Measurements from ENCODE around the gene JMJD8.
A peak's percentile ranks its signal among the peaks of the same experiment; 100 is the strongest.

The JMJD8 gene

DNA sequence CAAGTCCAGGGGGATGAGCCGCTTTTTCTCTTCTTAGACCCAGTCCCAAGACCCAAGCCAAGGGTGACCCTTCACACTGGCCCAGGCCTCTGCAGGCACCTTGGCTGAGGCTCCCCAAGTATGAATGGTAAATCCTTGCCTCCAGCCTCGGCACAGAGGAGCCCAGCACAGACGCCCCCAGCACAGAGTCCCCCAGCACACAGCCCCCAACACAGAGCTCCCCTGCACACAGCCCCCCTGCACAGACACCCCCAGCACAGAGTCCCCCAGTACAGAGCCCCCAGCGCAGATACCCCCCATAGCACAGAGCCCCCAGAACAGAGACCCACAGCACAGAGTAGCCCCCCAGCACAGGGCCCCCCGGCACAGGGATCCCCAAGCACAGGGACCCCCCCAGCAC lies 43.5 kb downstream of the JMJD8 start:
- H2AFZ ChIP-seq (ENCODE audit: low read length), result no peak overlapping the region
- H3K4me3 ChIP-seq (ENCODE audit: low read length), result 0 out of 2 replicates have a peak overlapping the region, but pooled peaks have one; percentile 96
- DNase-seq, result no peak
- H3K79me2 ChIP-seq (ENCODE audit: low read length), result peaks cover 48% of the 10 kb centered on the region
- peaks cover 17% of the 10 kb centered on the region for H3F3A ChIP-seq (ENCODE audit: insufficient read depth, low read length)
- H3K4me2 ChIP-seq (ENCODE audit: low read depth, low read length), result peak overlapping the region; percentile 75; the same call in 1 of the 2 replicates
- H3K9me2 ChIP-seq (replicated peaks; ENCODE audit: insufficient read depth, low read length), result no peaks in the 10 kb centered on the region
- TF ChIP-seq EZH2 (optimal IDR thresholded peaks at IDR 0.05; ENCODE audit: low read depth, low read length), result no peak
- TF ChIP-seq EZH2phosphoT487 (IDR thresholded peaks at IDR 0.05; ENCODE audit: low read length), result no peak
- TF ChIP-seq, protein P1, sequence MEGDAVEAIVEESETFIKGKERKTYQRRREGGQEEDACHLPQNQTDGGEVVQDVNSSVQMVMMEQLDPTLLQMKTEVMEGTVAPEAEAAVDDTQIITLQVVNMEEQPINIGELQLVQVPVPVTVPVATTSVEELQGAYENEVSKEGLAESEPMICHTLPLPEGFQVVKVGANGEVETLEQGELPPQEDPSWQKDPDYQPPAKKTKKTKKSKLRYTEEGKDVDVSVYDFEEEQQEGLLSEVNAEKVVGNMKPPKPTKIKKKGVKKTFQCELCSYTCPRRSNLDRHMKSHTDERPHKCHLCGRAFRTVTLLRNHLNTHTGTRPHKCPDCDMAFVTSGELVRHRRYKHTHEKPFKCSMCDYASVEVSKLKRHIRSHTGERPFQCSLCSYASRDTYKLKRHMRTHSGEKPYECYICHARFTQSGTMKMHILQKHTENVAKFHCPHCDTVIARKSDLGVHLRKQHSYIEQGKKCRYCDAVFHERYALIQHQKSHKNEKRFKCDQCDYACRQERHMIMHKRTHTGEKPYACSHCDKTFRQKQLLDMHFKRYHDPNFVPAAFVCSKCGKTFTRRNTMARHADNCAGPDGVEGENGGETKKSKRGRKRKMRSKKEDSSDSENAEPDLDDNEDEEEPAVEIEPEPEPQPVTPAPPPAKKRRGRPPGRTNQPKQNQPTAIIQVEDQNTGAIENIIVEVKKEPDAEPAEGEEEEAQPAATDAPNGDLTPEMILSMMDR (IDR thresholded peaks at IDR 0.05; ENCODE audit: low read length), result no peak
- H4K20me1 ChIP-seq (ENCODE audit: insufficient read depth, low read length), result no peaks in the 10 kb centered on the region
- H3K36me3 ChIP-seq (replicated peaks; ENCODE audit: insufficient read depth, low read length), result no peaks in the 10 kb centered on the region
- 0 out of 2 replicates have a peak, but pooled peaks cover 11% of the 10 kb centered on the region for H3K4me1 ChIP-seq (ENCODE audit: low read length)
- H3K9me3 ChIP-seq (replicated peaks; ENCODE audit: insufficient read depth, low read length), result no peaks in the 10 kb centered on the region
- peak overlapping the region; percentile 95 for H3K9ac ChIP-seq (ENCODE audit: low read length)
- H3K27ac ChIP-seq (ENCODE audit: low read length), result no peak overlapping the region
- H3K27me3 ChIP-seq (replicated peaks; ENCODE audit: insufficient read depth, low read length), result no peaks in the 10 kb centered on the region

DNA sequence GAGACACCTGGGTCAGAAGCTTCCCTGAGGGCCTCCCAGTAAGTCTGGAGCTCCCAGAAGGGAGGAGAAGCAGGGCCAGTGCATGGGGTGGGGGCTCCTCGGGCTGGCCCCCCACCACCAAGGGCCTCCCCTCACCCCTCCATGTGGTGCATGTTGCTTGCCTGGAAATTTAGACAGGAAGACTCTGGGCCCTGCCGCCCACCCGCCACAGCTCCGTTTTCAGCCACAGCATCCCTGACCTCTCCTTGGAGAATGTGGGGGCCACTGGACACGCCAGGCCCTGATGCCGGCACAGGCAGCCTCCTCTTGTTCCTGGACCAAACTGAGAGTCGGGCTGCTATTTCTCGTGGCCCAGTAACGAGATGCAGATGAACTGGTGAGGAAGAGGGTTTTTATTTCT lies 45.3 kb downstream of the JMJD8 start:
- Histone ChIP-seq H2AFZ (ENCODE audit: low read length) (no peak overlapping the region), H3K4me2 (ENCODE audit: low read depth, low read length) (no peak overlapping the region), H3K79me2 (ENCODE audit: low read length) (peaks cover 43% of the 10 kb centered on the region), H3K9me3 (replicated peaks; ENCODE audit: insufficient read depth, low read length) (no peaks in the 10 kb centered on the region), H4K20me1 (ENCODE audit: insufficient read depth, low read length) (no peaks in the 10 kb centered on the region), H3K9me2 (replicated peaks; ENCODE audit: insufficient read depth, low read length) (no peaks in the 10 kb centered on the region), H3K4me3 (ENCODE audit: low read length) (no peak overlapping the region), H3K27ac (ENCODE audit: low read length) (no peak overlapping the region), H3K9ac (ENCODE audit: low read length) (no peak overlapping the region), H3K36me3 (replicated peaks; ENCODE audit: insufficient read depth, low read length) (no peaks in the 10 kb centered on the region), H3K27me3 (replicated peaks; ENCODE audit: insufficient read depth, low read length) (no peaks in the 10 kb centered on the region), H3F3A (ENCODE audit: insufficient read depth, low read length) (peaks cover 17% of the 10 kb centered on the region), H3K4me1 (ENCODE audit: low read length) (0 out of 2 replicates have a peak, but pooled peaks cover 14% of the 10 kb centered on the region)
- TF ChIP-seq EZH2 (optimal IDR thresholded peaks at IDR 0.05; ENCODE audit: low read depth, low read length), result no peak
- TF ChIP-seq, protein P1 (IDR thresholded peaks at IDR 0.05; ENCODE audit: low read length), result no peak
- no peak for TF ChIP-seq EZH2phosphoT487 (IDR thresholded peaks at IDR 0.05; ENCODE audit: low read length)
- no peak for DNase-seq

DNA sequence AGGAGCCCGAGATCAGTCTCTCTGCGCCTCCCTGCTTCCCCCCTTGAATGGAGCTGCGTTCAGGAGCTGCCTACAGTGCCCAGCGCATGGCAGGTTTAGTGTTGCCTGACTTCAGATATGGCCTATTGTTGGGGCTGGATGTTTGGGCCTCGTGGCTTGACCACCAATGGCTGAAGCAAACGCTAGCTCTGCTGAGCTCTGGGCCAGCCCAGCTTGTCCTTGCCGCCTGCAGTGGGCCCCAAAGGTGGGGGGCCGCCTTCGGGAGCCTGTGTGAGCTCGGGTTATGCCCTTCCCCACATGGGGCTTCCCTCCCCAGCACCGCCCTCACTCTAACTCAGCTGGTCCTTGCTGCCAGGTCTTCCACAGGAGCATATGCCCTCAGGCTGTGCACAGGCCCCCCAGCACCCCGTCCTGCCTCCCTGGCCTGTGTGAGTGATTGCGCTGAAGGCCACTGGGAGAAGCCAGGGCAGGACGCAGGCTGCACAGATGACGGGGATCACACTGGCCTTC lies 46.0 kb downstream of the JMJD8 start:
- Histone ChIP-seq H3K9ac (ENCODE audit: low read length) (no peak overlapping the region), H3K4me1 (ENCODE audit: low read length) (0 out of 2 replicates have a peak, but pooled peaks cover 12% of the 10 kb centered on the region), H3K4me2 (ENCODE audit: low read depth, low read length) (no peak overlapping the region), H3K79me2 (ENCODE audit: low read length) (peaks cover 35% of the 10 kb centered on the region), H4K20me1 (ENCODE audit: insufficient read depth, low read length) (no peaks in the 10 kb centered on the region), H3K4me3 (ENCODE audit: low read length) (no peak overlapping the region), H3K36me3 (replicated peaks; ENCODE audit: insufficient read depth, low read length) (no peaks in the 10 kb centered on the region), H3K9me3 (replicated peaks; ENCODE audit: insufficient read depth, low read length) (no peaks in the 10 kb centered on the region), H3K9me2 (replicated peaks; ENCODE audit: insufficient read depth, low read length) (no peaks in the 10 kb centered on the region), H3K27ac (ENCODE audit: low read length) (no peak overlapping the region), H3F3A (ENCODE audit: insufficient read depth, low read length) (peaks cover 17% of the 10 kb centered on the region), H3K27me3 (replicated peaks; ENCODE audit: insufficient read depth, low read length) (no peaks in the 10 kb centered on the region), H2AFZ (ENCODE audit: low read length) (no peak overlapping the region)
- TF ChIP-seq, protein P1 (IDR thresholded peaks at IDR 0.05; ENCODE audit: low read length), result no peak
- no peak for DNase-seq

All from MM.1S (cell line).